ENCODE results near the gene LHFPL4. TPM values are rescaled to one million over a fixed set of nuclear protein-coding genes. Genes with fewer than 3 reads are reported as not detected.

LHFPL4 gene
- total RNA-seq, 1 experiment from 2014 or later, result 16.3 TPM

GRCh38 chr3:9565316-9565715 lies 11.7 kb upstream of the LHFPL4 start:
- no peak for TF ChIP-seq CTCF (conservative IDR thresholded peaks at IDR 0.05)
- Histone ChIP-seq H4K91ac (ENCODE audit: insufficient read length, low read depth, low read length) (no peak overlapping the region), H2BK120ac (ENCODE audit: low read depth, low read length, poor library complexity, severe bottlenecking) (no peak overlapping the region), H4K5ac (ENCODE audit: insufficient read length, low read depth, low read length) (no peak overlapping the region), H3T11ph (ENCODE audit: low read length) (no peak overlapping the region), H2BK20ac (ENCODE audit: low read depth, low read length, poor library complexity, severe bottlenecking) (no peak overlapping the region), H3K79me2 (ENCODE audit: insufficient read depth, low read length) (no peaks in the 10 kb centered on the region), H4K20me1 (ENCODE audit: control insufficient read depth, insufficient read depth, insufficient read length) (no peaks in the 10 kb centered on the region), H3K4me2 (ENCODE audit: insufficient read depth, insufficient read length, low read length) (no peak overlapping the region), H2AFZ (ENCODE audit: low read length) (no peak overlapping the region), H2BK5ac (ENCODE audit: insufficient read length, low read length) (no peak overlapping the region), H3K27me3 (ENCODE audit: insufficient read depth, low read length) (no peaks in the 10 kb centered on the region), H2BK15ac (ENCODE audit: low read depth, low read length) (no peak overlapping the region), H3K9ac (ENCODE audit: extremely low read depth, insufficient read length, low read length) (no peak overlapping the region), H3K18ac (ENCODE audit: insufficient read length, low read depth, low read length) (no peak overlapping the region), H3K14ac (ENCODE audit: insufficient read depth, low read length) (no peak overlapping the region), H3K4me1 (ENCODE audit: insufficient read depth, low read length) (no peaks in the 10 kb centered on the region), H2BK12ac (ENCODE audit: insufficient read length, low read depth, low read length) (no peak overlapping the region), H4K8ac (replicated peaks; ENCODE audit: insufficient read length, low read depth, low read length) (no peak overlapping the region), H3K4ac (ENCODE audit: low read depth, low read length) (no peak overlapping the region), H3K9me3 (ENCODE audit: control insufficient read depth, low read depth, low read length) (no peaks in the 10 kb centered on the region), H3K23ac (ENCODE audit: insufficient read length, low read depth, low read length) (no peak overlapping the region), H3K56ac (ENCODE audit: insufficient read length, low read depth, low read length) (no peak overlapping the region), H3K23me2 (ENCODE audit: insufficient read length, low read depth, low read length, poor library complexity, severe bottlenecking) (no peaks in the 10 kb centered on the region), H3K27ac (ENCODE audit: insufficient read length, low read depth, low read length) (no peak overlapping the region), H3K79me1 (ENCODE audit: insufficient read depth, low read depth, low read length, poor library complexity, severe bottlenecking) (no peaks in the 10 kb centered on the region), H2AK5ac (ENCODE audit: insufficient read length, low read length) (no peak overlapping the region)
- H3K4me3 Mint-ChIP-seq, result no peak overlapping the region
- no CpG with 5 or more reads among the region's 2 CpGs for WGBS (ENCODE audit: extremely low coverage, insufficient read length, low lambda C conversion rate)
- H3K9me3 Mint-ChIP-seq, result peaks cover 34 to 43% of the 10 kb centered on the region in 2 experiments
- peaks cover 9% of the 10 kb centered on the region for H3K27me3 Mint-ChIP-seq (ENCODE audit: low read depth)
- DNase-seq, result no peak
- no peak overlapping the region for H3K27ac Mint-ChIP-seq
- peaks cover 1 to 12% (median 2%) of the 10 kb centered on the region in 3 experiments; a peak in 6 of 7 replicates for H3K36me3 Mint-ChIP-seq (ENCODE audit: insufficient read depth in 1 of 3, low read depth in 3 of 3)
- H3K4me1 Mint-ChIP-seq, result no peaks in the 10 kb centered on the region

Data from H9 (cell line).